ENCODE measurements around the gene UBE2E2.

UBE2E2 gene

DNA sequence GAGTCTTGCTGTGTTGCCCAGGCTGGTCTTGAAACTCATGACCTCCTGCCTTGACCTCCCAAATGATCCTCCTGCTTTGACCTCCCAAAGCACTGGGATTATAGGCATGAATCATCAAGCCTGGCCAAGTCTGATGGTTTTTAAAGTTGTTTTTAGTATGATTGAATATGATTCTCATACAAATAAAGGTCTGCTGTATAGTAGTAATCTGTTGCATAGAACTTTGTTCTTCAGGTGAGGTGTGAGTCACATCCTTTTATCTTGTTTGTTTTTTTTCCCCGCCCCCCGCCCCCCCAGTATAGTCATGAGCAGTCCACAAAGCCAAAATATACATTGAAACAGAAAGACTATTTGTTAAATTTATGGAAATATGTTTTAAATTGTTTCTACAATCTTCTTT, 39.0 kb downstream of the UBE2E2 start:
- no peak overlapping the region for H3K4me3 ChIP-seq (ENCODE audit: low read depth, low read length)
- no peak for DNase-seq (ENCODE audit: low read depth)
- TF ChIP-seq CTCF (conservative IDR thresholded peaks at IDR 0.05; ENCODE audit: low read depth, low read length) = no peak

- H3K4me3 ChIP-seq (ENCODE audit: low read depth, low read length) = no peak overlapping the region
- TF ChIP-seq CTCF (conservative IDR thresholded peaks at IDR 0.05; ENCODE audit: low read depth, low read length) = no peak
- no peak for DNase-seq (ENCODE audit: low read depth)
These were observed 41.4 kb downstream of the UBE2E2 start for GRCh38 chr3:23244324-23245041.

- no peak for TF ChIP-seq CTCF (conservative IDR thresholded peaks at IDR 0.05; ENCODE audit: low read depth, low read length)
- H3K4me3 ChIP-seq (ENCODE audit: low read depth, low read length) = no peak overlapping the region
- no peak for DNase-seq (ENCODE audit: low read depth)
These were observed 43.5 kb downstream of the UBE2E2 start for GRCh38 chr3:23246651-23247050.

DNA sequence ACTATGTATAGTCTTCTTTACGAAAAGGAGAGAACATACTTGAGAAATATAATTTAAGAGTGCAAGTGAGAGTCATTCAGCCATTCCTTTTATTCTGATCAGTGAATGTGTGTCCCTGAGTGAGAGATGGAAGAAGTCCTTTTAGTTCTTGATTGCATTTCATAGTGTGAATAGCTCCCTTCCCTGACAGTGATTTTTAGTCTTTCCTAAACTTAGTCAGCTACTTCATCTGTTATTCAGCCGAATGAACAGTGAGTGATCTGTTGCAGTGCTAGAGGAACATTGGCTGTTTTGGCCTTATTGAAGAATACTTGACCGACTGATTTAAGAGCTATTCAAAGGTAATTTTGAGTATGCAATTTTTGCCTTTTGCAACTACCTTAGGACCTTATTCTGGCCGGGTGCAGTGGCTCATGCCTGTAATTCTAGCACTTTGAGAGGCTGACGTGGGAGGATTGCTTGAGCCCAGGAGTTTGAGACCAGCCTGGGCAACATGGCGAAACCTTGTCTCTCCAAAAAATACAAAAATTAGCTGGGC, 45.5 kb downstream of the UBE2E2 start:
- DNase-seq (ENCODE audit: low read depth) = no peak
- H3K4me3 ChIP-seq (ENCODE audit: low read depth, low read length) = no peak overlapping the region
- no peak for TF ChIP-seq CTCF (conservative IDR thresholded peaks at IDR 0.05; ENCODE audit: low read depth, low read length)

DNA sequence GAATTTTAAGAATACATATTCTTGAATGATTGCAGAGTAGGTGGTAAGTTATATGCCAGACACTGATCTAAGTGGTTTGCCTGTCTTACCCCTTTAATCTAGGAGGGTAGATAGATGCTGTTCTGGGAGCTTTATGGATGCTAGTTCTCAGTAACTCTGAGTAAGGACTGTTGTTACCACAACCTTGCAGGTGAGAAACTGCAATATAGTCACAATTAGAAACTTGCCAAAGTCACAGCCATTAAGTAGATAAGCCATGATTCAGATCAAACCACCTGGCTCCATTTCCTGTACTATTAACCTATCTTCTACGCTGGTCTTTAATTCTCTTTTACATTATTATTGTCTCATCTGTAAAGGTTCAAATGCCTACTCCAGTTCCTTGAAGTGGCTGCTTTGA, 46.8 kb downstream of the UBE2E2 start:
- DNase-seq (ENCODE audit: low read depth) = no peak
- no peak for TF ChIP-seq CTCF (conservative IDR thresholded peaks at IDR 0.05; ENCODE audit: low read depth, low read length)
- no peak overlapping the region for H3K4me3 ChIP-seq (ENCODE audit: low read depth, low read length)

DNA sequence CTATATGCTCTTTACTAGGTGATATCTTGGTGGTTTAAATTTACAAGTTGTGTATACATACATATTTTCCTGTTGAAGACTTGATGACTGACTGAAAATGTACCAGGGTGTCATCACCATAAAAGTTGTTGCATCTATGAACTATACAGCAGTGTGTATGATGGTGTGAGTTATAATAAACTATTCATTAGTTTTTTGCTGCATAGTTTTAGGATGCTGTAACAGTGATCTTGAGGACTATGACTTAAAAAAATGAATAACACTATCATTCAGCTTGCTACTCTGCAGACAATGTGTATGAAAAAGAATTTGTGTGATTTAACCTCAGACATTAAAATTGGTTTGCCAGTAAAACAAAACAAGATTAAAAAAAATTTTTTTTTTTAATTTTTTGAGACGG, 49.0 kb downstream of the UBE2E2 start:
- DNase-seq (ENCODE audit: low read depth) = peak; percentile 19

More for the DNA sequence above, 49.0 kb downstream of the UBE2E2 start:
- TF ChIP-seq CTCF (conservative IDR thresholded peaks at IDR 0.05; ENCODE audit: low read depth, low read length) = no peak
- H3K4me3 ChIP-seq (ENCODE audit: low read depth, low read length) = no peak overlapping the region

All from choroid plexus epithelial cell (primary cell).